Thymus (tissue), 11 donors: ENCODE data around the gene LMF1. TPM values are rescaled to one million over a fixed set of nuclear protein-coding genes. Genes with fewer than 3 reads are reported as not detected.
A peak's percentile ranks its signal among the peaks of the same experiment; 100 is the strongest.

Source experiments
- DNase-seq, 9 donors: peaks; one replicate each; pipeline ENCODE4 v3.0.0-alpha.2; 2013; ENCODE audit warnings: low spot score in 9 of 9, low read depth in 6 of 9, missing footprints in 1 of 9
- H3K27ac ChIP-seq, 2 donors: one replicate each; pipeline ENCODE4 v1.5.1; 2013; ENCODE audit warnings: control low read depth in 1 of 2, low read depth in 1 of 2, low read length in 1 of 2, mild to moderate bottlenecking in 1 of 2, moderate library complexity in 1 of 2
- H3K27me3 ChIP-seq, 2 donors: one replicate each; pipeline ENCODE4 v1.5.1; 2013; ENCODE audit warnings: low read length in 1 of 2; ENCODE audit not compliant: control insufficient read depth in 2 of 2, insufficient read depth in 1 of 2
- H3K36me3 ChIP-seq, 2 donors: one replicate each; pipeline ENCODE4 v1.5.1; 2013; ENCODE audit warnings: low read length in 1 of 2, mild to moderate bottlenecking in 1 of 2, moderate library complexity in 1 of 2; ENCODE audit not compliant: control insufficient read depth in 2 of 2, insufficient read depth in 2 of 2
- H3K4me1 ChIP-seq, 2 donors: one replicate each; pipeline ENCODE4 v1.5.1; 2013; ENCODE audit warnings: low read length in 2 of 2; ENCODE audit not compliant: control insufficient read depth in 2 of 2, insufficient read depth in 2 of 2
- H3K4me3 ChIP-seq, 2 donors: one replicate each; pipeline ENCODE4 v1.5.1; 2013; ENCODE audit warnings: low read length in 2 of 2, control low read depth in 1 of 2, mild to moderate bottlenecking in 1 of 2
- H3K9me3 ChIP-seq, 2 donors: one replicate each; pipeline ENCODE4 v1.5.1; 2013; ENCODE audit warnings: low read length in 1 of 2, mild to moderate bottlenecking in 1 of 2; ENCODE audit not compliant: control insufficient read depth in 2 of 2, insufficient read depth in 1 of 2
- WGBS: extraction: QIAGEN DNeasy Blood & Tissue Kit; methylation state at CpG from one replicate; pipeline ENCODE4 v1.1.7; 2013; 5-methylcytosine and 5-hydroxymethylcytosine counted together
- polyA plus RNA-seq: library from polyadenylated mRNA; stranded (reverse); fragments of 200-250 nt; gene quantifications from one replicate; pipeline ENCODE4 v1.2.3, GENCODE V29; 2013
- total RNA-seq: library from RNA; stranded (reverse); fragments of 120-200 nt; gene quantifications from one replicate; pipeline ENCODE4 v1.2.4, GENCODE V29; 2013
- donor health status: healthy.

The LMF1 gene
- total and polyA plus RNA-seq, 2 donors, result 8.9 to 22.8 TPM

DNA sequence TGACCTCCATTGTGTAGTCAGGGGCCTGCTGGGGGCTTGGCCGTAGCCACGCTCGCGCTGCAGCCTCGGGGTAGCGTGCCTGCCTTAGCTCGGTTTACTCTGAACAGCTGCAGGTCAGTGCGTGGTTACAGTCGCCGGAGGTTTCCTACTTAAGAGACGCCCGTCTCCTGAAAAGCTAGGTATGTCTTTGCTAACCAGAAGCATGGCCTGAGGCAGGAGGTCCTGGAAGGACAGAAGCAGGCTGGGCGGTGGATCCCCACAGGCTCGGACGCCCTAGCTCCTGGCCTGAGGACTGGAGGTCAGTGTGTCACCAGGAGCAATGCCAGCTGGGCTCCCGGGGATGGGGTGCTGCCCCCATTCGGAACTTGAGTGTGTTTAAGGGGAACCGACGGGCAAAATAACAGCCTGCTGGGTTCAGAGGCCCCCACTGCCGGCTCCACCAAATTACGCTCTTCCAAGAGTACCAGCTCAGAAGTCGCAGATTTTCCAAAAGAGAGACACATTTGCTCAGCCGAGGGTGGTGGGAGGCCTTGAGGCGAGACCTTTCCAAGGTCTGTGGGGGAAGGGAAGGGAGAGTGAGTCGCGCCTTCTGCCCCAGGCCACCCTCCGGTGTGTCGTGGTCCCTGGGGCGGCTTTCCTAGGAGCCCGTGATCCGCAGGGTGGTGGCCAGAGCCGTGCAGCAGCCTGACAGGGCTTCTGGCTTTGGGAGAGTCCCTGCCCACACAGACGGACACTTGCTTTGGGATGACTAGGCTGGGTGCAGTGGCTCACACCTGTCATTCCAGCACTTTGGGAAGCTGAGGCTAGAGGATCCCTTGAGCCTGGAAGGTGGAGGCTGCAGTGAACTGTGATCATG lies 166.4 kb downstream of the LMF1 start:
- no peak for DNase-seq
- H3K27me3 ChIP-seq, result peaks cover 22 to 50% of the 10 kb centered on the region in 2 donors
- 80% methylated on average over 33 of the region's 33 CpGs for WGBS
- no peak overlapping the region for H3K4me3 ChIP-seq
- peaks cover 33 to 68% of the 10 kb centered on the region in 2 donors for H3K4me1 ChIP-seq
- H3K27ac ChIP-seq, result peak overlapping the region; percentile 46 to 94
- H3K36me3 ChIP-seq, result no peaks in the 10 kb centered on the region
- H3K9me3 ChIP-seq, result peaks cover 0 to 17% of the 10 kb centered on the region in 2 donors

DNA sequence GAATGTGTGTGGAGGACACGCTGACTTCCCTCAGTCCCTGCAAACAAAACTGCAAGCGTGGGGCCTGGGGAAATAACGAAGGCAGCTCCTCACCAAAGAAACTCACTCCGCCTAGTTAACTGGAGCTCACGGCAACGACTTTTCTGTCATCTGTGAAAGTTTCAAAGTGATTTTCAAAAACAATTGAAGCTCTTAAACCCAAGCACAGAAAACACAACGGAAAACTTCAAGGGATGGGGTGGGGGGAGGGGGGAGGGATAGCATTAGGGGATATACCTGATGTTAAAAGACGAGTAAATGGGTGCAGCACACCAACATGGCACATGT lies 167.1 kb downstream of the LMF1 start:
- DNase-seq, result peak in 2 of 9 donors; percentile 43 to 67
- Histone ChIP-seq H3K9me3 (peaks cover 0 to 13% of the 10 kb centered on the region in 2 donors), H3K4me1 (peaks cover 33 to 68% of the 10 kb centered on the region in 2 donors), H3K36me3 (peaks cover 0 to 3% of the 10 kb centered on the region in 2 donors), H3K4me3 (no peak overlapping the region), H3K27ac (peak overlapping the region; percentile 84 to 94), H3K27me3 (peaks cover 28 to 50% of the 10 kb centered on the region in 2 donors)
- WGBS, result 47% methylated on average over 8 of the region's 8 CpGs

Other genes starting within 250 kb of the LMF1 start
- gene ANTKMT, start 249.8 kb downstream of the LMF1 start, total RNA-seq, result 53.9 TPM
- 56.2 TPM for gene ANTKMT, start 249.8 kb downstream of the LMF1 start, polyA plus RNA-seq
- 4.8 TPM for gene CCDC78, start 244.5 kb downstream of the LMF1 start, total RNA-seq
- gene CCDC78, start 244.5 kb downstream of the LMF1 start, polyA plus RNA-seq, result 12.4 TPM
- 15.7 TPM for gene HAGHL, start 243.9 kb downstream of the LMF1 start, total RNA-seq
- gene HAGHL, start 243.9 kb downstream of the LMF1 start, polyA plus RNA-seq, result 50.6 TPM
- 20.8 TPM for gene CIAO3, start 230.0 kb downstream of the LMF1 start, total RNA-seq
- 60.4 TPM for gene CIAO3, start 230.0 kb downstream of the LMF1 start, polyA plus RNA-seq
- 0.61 TPM for gene MSLN, start 210.2 kb downstream of the LMF1 start, total RNA-seq
- gene MSLN, start 210.2 kb downstream of the LMF1 start, polyA plus RNA-seq, result 2.6 TPM
- gene RPUSD1, start 182.6 kb downstream of the LMF1 start, total RNA-seq, result 16.9 TPM
- gene RPUSD1, start 182.6 kb downstream of the LMF1 start, polyA plus RNA-seq, result 20.9 TPM
- gene CHTF18, start 182.4 kb downstream of the LMF1 start, total RNA-seq, result 20.4 TPM
- gene CHTF18, start 182.4 kb downstream of the LMF1 start, polyA plus RNA-seq, result 38.8 TPM
- not detected for gene GNG13, start 170.2 kb downstream of the LMF1 start, total RNA-seq
- 0.55 TPM for gene GNG13, start 170.2 kb downstream of the LMF1 start, polyA plus RNA-seq
- gene SOX8, start 10.8 kb upstream of the LMF1 start, total RNA-seq, result 1.3 TPM
- gene SOX8, start 10.8 kb upstream of the LMF1 start, polyA plus RNA-seq, result 2.1 TPM
- gene SSTR5, start 101.8 kb upstream of the LMF1 start, total RNA-seq, result not detected
- not detected for gene SSTR5, start 101.8 kb upstream of the LMF1 start, polyA plus RNA-seq
- gene C1QTNF8, start 125.3 kb upstream of the LMF1 start, total RNA-seq, result not detected
- gene C1QTNF8, start 125.3 kb upstream of the LMF1 start, polyA plus RNA-seq, result 0.05 TPM
- 0.61 TPM for gene CACNA1H, start 182.1 kb upstream of the LMF1 start, total RNA-seq
- 2.6 TPM for gene CACNA1H, start 182.1 kb upstream of the LMF1 start, polyA plus RNA-seq